ENCODE measurements around the gene FARSB.

The FARSB gene

DNA sequence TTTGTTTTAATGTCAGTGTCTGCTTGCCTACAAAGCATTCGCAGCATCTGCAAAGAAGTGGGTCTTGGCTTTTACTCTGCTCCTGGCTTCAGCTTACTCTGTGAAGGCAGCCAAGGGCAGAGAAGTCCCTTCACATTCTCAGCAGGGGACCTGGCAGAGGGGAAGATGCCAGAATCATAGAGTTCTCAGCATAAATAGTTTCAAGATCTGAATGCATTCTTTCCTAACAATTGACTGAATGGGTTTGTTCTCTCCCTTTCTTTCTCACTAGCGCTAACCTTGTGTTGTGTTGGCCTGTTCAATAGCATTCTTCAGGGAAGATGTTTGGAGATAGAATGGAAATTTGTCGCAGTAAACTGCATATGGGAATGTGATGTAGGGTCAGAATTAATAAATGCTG, 106.9 kb downstream of the FARSB start:
- DNase-seq (ENCODE audit: low read depth) = no peak

DNA sequence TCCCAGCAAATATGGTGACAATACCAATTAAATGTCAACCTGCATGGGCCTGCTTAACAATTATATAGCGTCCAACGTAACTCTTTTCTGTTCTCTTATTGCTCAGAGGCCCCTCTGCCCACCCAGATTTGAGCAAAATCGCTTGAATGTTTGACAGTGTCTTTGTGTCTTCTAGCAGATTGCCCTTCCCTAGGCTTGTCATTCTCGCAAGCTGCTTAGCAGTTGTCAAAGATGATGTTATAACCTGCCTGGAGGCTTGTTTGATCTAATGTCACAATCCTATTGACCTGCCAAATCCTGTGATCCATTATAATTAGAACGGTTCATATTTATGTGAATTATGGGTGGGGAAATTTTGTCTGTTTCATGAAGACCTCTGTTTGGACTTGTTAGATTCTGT, 108.8 kb downstream of the FARSB start:
- no peak for DNase-seq (ENCODE audit: low read depth)

DNA sequence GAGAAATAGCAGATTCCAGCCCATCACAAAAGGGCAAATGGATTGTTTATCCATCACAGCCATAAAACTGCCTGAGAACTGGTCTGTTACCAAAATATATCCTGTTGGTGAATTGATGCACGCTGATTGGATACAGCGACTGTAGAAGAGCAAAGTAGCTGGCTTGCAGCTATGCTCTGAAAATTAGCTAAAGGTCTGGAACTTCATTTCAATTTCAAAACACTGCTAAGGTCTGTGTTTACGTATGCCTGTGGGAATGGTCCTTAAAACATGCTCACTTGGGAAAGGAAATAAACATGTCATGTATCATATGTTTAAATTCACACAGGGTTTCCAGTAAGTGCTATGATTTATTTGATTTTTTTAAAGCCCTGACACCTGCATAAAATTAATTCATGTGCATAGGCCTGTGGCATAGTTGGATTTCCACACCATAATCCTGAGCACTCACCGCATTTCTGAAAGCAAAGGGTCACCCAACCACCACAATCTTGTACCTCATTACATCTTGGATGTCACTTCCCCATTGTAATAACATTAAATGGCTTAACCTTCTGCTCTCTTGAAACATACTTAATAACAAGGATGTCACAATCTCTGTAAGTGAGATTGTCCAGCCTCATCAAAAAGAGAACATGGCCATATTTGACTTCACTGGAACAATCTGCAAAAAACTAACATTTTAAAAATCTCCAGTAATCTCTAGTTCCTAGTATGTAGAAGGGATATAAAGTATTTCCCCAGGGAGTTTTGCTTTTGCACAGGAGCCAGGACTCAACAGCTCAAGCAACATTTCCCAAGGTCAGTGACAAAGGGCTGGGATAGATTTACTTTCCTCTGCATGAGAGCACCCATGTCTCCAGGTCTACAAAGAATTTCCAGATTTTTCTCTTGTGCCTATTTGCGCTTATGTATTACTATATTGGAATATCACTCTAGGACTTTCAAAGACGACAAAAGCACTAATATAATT, 109.8 kb downstream of the FARSB start:
- no peak for DNase-seq (ENCODE audit: low read depth)

DNA sequence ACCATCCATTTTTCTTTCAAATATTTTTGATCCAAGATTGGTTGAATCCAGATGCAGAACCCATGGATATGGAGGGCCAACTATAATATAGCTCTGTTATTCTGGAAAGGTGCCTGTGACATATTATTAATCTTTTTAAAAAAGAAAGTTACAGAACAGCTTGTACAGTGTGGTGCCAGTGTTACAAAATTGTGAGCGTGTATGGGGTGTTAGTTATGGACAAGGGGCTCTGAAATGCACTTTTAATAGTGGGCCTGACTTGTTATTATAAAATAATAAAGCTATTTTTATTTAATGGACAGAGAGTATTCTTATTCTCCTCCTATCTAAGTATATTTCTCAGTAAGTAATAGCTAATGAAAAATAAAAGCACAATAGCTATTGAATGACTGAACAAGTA, 111.2 kb downstream of the FARSB start:
- DNase-seq (ENCODE audit: low read depth) = no peak

DNA sequence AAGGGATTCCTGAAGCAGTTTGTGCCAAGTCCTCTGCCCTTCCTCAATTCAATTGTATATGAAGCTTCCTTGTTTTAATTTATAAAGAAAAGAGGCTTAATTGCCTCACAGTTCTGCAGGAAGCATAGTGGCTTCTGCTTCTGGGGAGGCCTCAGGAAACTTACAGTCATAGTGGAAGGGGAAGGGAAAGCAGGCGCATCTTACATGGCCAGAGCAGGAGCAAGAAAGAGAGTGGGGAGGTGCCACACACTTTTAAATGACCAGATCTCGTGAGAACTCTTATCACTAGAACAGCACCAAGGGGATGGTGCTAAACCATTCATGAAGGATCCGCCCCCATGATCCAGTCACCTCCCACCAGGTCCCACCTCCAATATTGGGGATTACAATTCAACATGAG, 117.4 kb downstream of the FARSB start:
- DNase-seq (ENCODE audit: low read depth) = no peak

DNA sequence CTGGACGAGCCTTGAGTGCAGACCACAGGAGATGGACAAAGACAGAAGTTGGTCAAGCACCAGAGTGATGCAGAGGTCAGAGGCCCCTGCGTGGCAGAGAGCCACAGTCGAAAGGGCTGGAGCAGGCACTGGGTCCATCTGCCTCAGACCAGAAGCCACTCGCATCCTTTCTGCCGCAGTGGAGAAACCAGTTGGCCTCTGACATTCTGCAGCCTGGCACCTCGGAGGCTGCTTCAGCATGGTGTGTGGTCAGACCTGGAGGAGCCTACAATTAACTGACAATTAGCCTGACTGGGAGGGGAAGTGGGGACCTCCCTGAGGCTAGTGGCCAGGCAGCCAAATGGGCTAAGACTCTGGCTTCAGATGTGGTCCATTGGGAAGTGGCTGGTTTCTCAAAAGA, 120.4 kb downstream of the FARSB start:
- DNase-seq (ENCODE audit: low read depth) = no peak

DNA sequence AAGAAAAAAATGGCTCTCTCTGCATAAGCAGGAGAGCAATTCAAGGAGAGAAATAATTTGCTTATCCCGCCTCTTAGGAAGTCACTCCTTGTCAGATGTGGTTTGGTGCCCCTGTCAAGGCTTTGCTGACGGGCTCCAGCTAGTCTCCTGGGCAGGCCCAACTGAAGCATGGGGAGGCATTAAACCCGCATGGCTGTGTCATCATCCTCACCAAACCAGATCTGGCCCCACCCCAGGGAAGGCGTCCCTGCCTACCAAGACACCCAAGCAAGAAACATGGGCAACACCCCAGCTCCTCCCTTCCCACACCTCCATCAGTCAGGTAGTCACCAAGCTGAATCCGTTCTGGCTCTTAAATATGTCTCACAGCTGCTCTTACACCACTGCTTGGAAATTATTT, 123.6 kb downstream of the FARSB start:
- no peak for DNase-seq (ENCODE audit: low read depth)

DNA sequence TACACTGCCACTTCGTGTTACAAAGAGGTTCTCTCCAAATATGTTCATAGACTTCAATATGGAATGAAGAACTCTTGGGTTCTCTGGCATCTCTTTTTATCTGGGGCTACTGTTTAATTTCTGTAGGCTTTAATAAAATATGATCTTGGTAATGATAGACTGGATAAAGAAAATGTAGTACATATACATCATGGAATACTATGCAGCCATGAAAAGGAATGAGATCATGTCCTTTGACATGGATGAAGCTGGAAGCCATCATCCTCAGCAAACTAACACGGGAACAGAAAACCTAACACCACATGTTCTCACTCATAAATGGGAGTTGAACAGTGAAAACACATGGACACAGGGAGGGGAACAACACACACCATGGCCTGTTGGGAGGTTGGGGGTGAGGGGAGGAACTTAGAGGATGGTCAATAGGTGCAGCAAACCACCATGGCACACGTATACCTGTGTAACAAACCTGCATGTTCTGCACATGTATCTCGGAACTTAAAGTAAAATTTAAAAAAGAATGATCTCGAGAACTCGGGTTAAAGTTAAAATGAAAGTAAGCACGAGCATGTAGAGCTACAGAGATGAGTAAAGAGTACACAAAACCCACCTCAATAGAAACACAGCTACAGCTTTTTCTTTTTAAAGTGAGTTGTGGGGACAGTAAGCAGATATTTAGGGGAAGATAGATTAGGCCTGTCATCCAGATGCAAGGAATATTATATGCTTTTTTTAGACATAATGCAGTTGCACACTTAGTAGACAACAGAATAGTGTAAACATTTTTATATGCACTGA, 129.2 kb downstream of the FARSB start:
- DNase-seq (ENCODE audit: low read depth) = no peak

DNA sequence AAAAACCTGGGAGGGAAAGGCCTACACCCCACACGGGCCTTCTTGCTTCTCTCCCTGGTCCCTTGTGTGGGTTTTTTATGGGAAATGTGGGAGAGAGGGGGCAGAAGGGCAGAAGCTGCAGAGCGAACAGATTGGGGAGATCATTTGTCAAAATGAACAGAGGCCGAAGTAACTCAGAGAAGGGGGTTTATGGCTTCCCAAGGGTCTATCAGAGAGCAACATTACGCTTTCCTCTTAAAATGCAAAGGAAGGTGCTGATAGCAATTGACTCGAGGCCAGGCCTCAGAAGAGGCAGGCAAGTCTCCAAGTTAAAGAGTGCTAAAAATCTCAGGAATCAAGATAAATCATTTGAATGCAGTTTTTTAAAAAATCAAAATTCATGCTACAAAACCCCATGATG, 130.1 kb downstream of the FARSB start:
- DNase-seq (ENCODE audit: low read depth) = no peak

DNA sequence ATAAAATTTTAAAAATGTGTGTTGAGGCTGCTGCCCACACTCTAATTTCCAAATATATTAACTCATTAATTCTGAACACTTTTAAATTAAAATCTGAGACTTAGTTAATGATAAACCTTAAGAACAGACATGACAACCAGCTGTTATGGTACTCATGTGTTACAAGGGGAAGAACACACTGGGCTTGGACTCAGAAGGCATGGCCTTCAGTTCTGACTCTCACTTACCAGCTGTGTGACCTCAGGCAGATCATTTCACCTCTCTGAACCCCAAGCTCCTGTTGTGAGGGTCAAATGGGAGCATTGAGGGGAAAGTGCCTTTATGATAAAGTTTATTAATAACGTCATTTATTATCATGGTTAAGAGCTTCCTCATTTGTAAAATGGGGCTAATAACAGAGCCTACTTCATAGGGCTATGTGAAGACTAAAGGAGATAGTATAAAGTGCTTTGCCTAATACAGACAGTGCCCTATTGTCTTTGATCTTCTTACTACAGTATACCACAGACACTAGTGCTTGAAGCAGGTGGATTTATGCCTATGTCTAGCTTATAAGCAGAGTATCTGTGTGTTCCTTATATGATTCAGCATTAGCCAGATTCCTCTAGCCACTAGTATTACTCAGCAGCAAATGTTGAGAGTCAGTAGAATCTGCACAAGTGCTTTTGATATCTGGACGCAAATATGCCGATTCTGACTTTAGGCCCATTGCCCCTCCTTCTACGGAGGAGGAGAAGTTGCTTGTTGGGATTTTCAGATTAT, 131.9 kb downstream of the FARSB start:
- no peak for DNase-seq (ENCODE audit: low read depth)

DNA sequence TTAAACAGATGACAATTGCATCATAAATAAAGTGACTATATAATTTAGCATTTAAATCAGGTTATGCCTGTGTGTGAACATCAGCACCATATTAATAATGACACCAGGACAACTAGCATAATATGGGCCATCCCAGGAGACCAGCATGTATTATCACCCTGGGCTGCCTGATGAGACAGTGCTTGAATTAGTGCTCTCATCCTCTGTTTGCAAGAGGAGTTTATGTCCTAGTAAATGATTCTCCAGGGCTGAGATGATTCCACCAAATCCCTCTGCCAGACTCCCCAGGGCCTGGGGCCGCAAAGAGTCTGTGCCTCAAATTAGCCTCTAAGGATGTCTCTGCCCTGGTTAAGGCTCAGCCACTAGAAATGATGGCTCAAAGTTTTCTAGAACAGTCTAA, 133.8 kb downstream of the FARSB start:
- no peak for DNase-seq (ENCODE audit: low read depth)

DNA sequence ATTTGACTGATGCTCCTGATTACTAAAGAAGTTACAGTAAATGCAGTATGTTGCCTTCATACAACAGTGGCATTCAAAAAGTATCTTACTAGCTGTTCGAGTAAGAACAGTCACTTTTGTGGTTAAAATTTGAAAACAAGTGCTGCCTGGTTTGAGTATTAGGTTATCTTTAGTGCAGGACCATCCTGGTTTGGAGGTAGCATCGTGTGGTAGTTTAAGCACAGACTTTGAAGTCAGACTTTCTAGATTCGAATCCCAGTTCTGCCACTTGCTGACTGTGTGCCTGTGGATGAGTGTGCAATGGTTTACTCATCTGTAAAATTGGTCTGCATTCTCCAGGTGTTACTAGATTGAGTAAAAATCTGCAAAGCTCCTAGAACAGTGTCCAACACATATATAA, 134.8 kb downstream of the FARSB start:
- DNase-seq (ENCODE audit: low read depth) = no peak
